ENCODE data around the gene QRSL1. TPM values are rescaled to one million over a fixed set of nuclear protein-coding genes. Genes with fewer than 3 reads are reported as not detected.

Gene QRSL1
- total RNA-seq, 2 experiments from 2014 or later = 11.6 to 12.2 TPM

GRCh38 chr6:106628658-106629102 is 698 bp upstream of the QRSL1 start:
- POLR2A ChIA-PET = interaction anchor here (0.5 to 2.2 kb wide), 7 partner anchors 9 to 1443 kb away, joined by 3 to 29 read pairs (median 5); no protein-coding TSS in a partner anchor
- no peaks in the 10 kb centered on the region for H3K9me3 Mint-ChIP-seq
- CTCF ChIA-PET = interaction anchor here (2.0 to 2.2 kb wide), 3 partner anchors 14 to 20 kb away, joined by 8 to 10 read pairs (median 9); no protein-coding TSS in a partner anchor
- no peak for DNase-seq
- H3K27ac Mint-ChIP-seq = peak overlapping the region; percentile 90
- no peaks in the 10 kb centered on the region for H3K36me3 Mint-ChIP-seq (ENCODE audit: low read depth)
- peaks cover 40% of the 10 kb centered on the region for H3K4me1 Mint-ChIP-seq
- no peaks in the 10 kb centered on the region for H3K27me3 Mint-ChIP-seq
- peak overlapping the region; percentile 92 for H3K4me3 Mint-ChIP-seq

- DNase-seq = no peak
- peak overlapping the region; percentile 90 for H3K27ac Mint-ChIP-seq
- ChIA-PET CTCF (interaction anchor here (1.1 to 1.6 kb wide), 6 partner anchors 8 to 350 kb away, joined by 3 to 7 read pairs (median 4); no protein-coding TSS in a partner anchor), POLR2A (interaction anchor here (0.6 to 2.2 kb wide), 9 partner anchors 8 to 304 kb away, joined by 3 to 12 read pairs (median 5); partner anchors contain the start of gene ATG5)
- H3K4me1 Mint-ChIP-seq = peaks cover 45% of the 10 kb centered on the region
- peaks cover 4% of the 10 kb centered on the region for H3K36me3 Mint-ChIP-seq (ENCODE audit: low read depth)
- H3K9me3 Mint-ChIP-seq = no peaks in the 10 kb centered on the region
- peak overlapping the region; percentile 92 for H3K4me3 Mint-ChIP-seq
- no peaks in the 10 kb centered on the region for H3K27me3 Mint-ChIP-seq
These were observed 433 bp downstream of the QRSL1 start for GRCh38 chr6:106629859-106630163.

DNA sequence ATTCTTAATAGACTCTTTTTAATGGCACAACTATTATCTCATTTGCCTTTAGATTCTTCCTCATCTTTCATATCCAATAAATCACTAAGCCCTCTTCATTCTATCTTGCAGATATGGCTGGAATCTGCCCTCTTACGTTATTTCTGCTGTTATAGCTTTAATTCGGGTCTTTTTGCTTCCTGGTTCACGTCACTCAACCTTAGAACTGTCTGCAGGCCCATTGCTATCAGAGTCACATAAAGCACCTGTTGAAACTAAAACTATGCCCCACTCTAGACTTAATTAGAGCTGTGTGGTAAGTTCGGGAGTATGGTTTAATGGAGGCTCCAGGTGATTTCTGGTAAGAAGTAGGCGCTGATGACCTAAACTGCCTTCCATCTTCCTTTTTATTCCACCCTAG is 988 bp downstream of the QRSL1 start:
- Mint-ChIP-seq H3K27ac (peak overlapping the region; percentile 90), H3K9me3 (no peaks in the 10 kb centered on the region), H3K4me3 (peak overlapping the region; percentile 92), H3K4me1 (peaks cover 45% of the 10 kb centered on the region), H3K36me3 (ENCODE audit: low read depth) (peaks cover 4% of the 10 kb centered on the region), H3K27me3 (no peaks in the 10 kb centered on the region)
- CTCF ChIA-PET = interaction anchor here (1.1 to 1.6 kb wide), 6 partner anchors 9 to 349 kb away, joined by 3 to 7 read pairs (median 4); no protein-coding TSS in a partner anchor
- no peak for DNase-seq
- POLR2A ChIA-PET = interaction anchor here (0.6 to 2.0 kb wide), 9 partner anchors 9 to 305 kb away, joined by 3 to 12 read pairs (median 4); partner anchors contain the start of gene ATG5

GRCh38 chr6:106631346-106631745 is 2.0 kb downstream of the QRSL1 start:
- H3K9me3 Mint-ChIP-seq = no peaks in the 10 kb centered on the region
- no peaks in the 10 kb centered on the region for H3K27me3 Mint-ChIP-seq
- CTCF ChIA-PET = interaction anchor here (1.6 kb wide), 1 partner anchor 22 kb away, joined by 6 read pairs; no protein-coding TSS in a partner anchor
- no peak for DNase-seq
- H3K4me1 Mint-ChIP-seq = peaks cover 40% of the 10 kb centered on the region
- POLR2A ChIA-PET = no interaction called here
- H3K36me3 Mint-ChIP-seq (ENCODE audit: low read depth) = peaks cover 4% of the 10 kb centered on the region
- H3K27ac Mint-ChIP-seq = no peak overlapping the region
- no peak overlapping the region for H3K4me3 Mint-ChIP-seq

GRCh38 chr6:106634565-106634964 is 5.2 kb downstream of the QRSL1 start:
- no peak overlapping the region for H3K27ac Mint-ChIP-seq
- ChIA-PET CTCF (interaction anchor here (1.0 to 1.2 kb wide), 2 partner anchors 20 to 26 kb away, joined by 3 read pairs; no protein-coding TSS in a partner anchor), POLR2A (interaction anchor here (1.0 kb wide), 1 partner anchor 21 kb away, joined by 3 read pairs; no protein-coding TSS in a partner anchor)
- H3K36me3 Mint-ChIP-seq (ENCODE audit: low read depth) = peaks cover 11% of the 10 kb centered on the region
- peaks cover 45% of the 10 kb centered on the region for H3K4me1 Mint-ChIP-seq
- H3K27me3 Mint-ChIP-seq = no peaks in the 10 kb centered on the region
- H3K4me3 Mint-ChIP-seq = no peak overlapping the region
- H3K9me3 Mint-ChIP-seq = no peaks in the 10 kb centered on the region
- no peak for DNase-seq

DNA sequence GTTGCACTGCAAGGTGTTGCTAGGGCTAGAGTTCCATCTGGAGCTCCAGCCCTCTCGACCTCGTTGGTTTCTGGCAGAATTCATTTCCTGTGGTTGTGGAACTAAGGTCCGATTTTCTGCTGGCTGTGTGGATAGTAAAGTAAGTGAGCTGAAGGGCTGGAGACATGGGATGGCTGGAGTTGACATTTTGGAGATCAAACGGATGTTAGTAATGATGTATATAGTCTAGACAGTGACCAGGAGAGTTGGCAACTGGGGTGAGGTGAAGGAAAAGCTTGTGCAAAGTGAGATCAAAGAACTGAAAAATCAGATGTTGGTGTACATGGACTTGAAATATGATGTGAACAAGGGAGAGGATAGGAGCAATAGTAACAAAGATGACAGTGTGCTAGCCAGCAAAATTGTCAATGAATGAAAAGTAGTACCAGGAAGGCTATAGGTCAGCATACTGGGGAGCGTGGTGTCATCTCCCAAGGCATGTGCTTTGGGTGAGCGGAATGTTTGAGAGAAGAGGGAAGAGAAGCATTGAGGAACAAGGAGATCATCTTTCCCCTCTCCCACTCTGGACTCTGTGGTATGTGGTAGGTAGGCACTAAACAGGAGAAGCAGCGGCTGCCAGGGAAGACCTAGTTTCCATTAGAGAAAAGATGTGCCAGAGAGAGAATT is 7.8 kb downstream of the QRSL1 start:
- ChIA-PET CTCF (interaction anchor here (0.5 to 2.5 kb wide), 7 partner anchors 18 to 302 kb away, joined by 3 to 10 read pairs (median 3); no protein-coding TSS in a partner anchor), POLR2A (interaction anchor here (0.9 to 1.4 kb wide), 4 partner anchors 9 to 653 kb away, joined by 3 to 5 read pairs (median 3); partner anchors contain the start of genes QRSL1 and RTN4IP1)
- Mint-ChIP-seq H3K27me3 (no peaks in the 10 kb centered on the region), H3K27ac (no peak overlapping the region), H3K36me3 (ENCODE audit: low read depth) (peaks cover 15% of the 10 kb centered on the region), H3K4me1 (peaks cover 28% of the 10 kb centered on the region), H3K4me3 (no peak overlapping the region), H3K9me3 (no peaks in the 10 kb centered on the region)
- no peak for DNase-seq

- POLR2A ChIA-PET = interaction anchor here (0.9 to 1.0 kb wide), 2 partner anchors 9 to 653 kb away, joined by 3 to 5 read pairs; partner anchors contain the start of genes QRSL1 and RTN4IP1
- CTCF ChIA-PET = interaction anchor here (0.5 to 2.5 kb wide), 3 partner anchors 29 to 248 kb away, joined by 3 to 10 read pairs (median 3); no protein-coding TSS in a partner anchor
- Mint-ChIP-seq H3K27me3 (no peaks in the 10 kb centered on the region), H3K36me3 (ENCODE audit: low read depth) (peaks cover 21% of the 10 kb centered on the region), H3K9me3 (no peaks in the 10 kb centered on the region), H3K4me1 (peaks cover 28% of the 10 kb centered on the region), H3K27ac (no peak overlapping the region), H3K4me3 (no peak overlapping the region)
- DNase-seq = no peak
These were observed 8.5 kb downstream of the QRSL1 start for GRCh38 chr6:106637717-106638341.

DNA sequence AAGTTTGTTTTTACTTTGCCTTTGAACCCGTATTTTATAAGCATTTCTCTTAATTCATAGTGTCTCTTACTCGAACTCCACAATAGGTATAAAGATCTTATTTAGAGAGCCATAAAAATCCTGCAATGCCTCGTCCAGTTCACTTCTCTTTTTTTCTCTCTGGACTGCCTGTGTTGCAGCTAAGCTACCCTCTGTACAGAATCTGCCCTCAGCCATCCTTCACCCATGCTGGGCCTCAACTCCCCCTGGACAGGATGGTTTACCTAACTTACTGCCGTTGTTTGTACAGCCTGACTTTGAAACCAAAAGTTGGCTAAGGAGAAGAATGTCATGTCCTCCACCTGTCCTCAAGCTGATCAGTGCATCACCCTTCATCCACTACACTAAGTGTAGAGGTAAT is 10.4 kb downstream of the QRSL1 start:
- H3K4me1 Mint-ChIP-seq = peaks cover 24% of the 10 kb centered on the region
- H3K36me3 Mint-ChIP-seq (ENCODE audit: low read depth) = peaks cover 32% of the 10 kb centered on the region
- H3K27ac Mint-ChIP-seq = no peak overlapping the region
- no peaks in the 10 kb centered on the region for H3K27me3 Mint-ChIP-seq
- POLR2A ChIA-PET = no interaction called here
- CTCF ChIA-PET = interaction anchor here (1.0 kb wide), 1 partner anchor 73 kb away, joined by 8 read pairs; no protein-coding TSS in a partner anchor
- DNase-seq = no peak
- H3K9me3 Mint-ChIP-seq = no peaks in the 10 kb centered on the region
- no peak overlapping the region for H3K4me3 Mint-ChIP-seq

DNA sequence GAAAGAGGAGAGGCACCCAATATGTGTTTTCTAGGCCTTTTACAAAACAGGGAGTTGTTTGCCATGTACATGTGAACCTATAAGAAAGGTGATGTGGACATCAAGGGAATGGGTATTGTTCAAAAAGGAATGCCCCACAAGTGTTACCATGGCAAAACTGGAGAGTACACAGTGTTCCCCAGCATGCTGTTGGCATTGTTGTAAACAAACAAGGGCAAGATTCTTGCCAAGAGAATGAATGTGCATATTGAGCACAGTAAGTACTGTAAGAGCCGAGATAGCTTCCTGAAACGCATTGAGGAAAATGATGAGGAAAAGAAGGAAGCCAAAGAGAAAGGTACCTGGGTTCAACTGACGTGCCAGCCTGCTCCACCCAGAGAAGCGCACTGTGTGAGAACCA is 13.1 kb downstream of the QRSL1 start:
- Mint-ChIP-seq H3K27ac (no peak overlapping the region), H3K36me3 (ENCODE audit: low read depth) (peaks cover 47% of the 10 kb centered on the region), H3K27me3 (no peaks in the 10 kb centered on the region), H3K9me3 (no peaks in the 10 kb centered on the region), H3K4me3 (no peak overlapping the region), H3K4me1 (peaks cover 16% of the 10 kb centered on the region)
- POLR2A ChIA-PET = no interaction called here
- CTCF ChIA-PET = no interaction called here
- no peak for DNase-seq

GRCh38 chr6:106643061-106643460 is 13.7 kb downstream of the QRSL1 start:
- H3K27ac Mint-ChIP-seq = no peak overlapping the region
- H3K4me3 Mint-ChIP-seq = no peak overlapping the region
- POLR2A ChIA-PET = no interaction called here
- H3K27me3 Mint-ChIP-seq = no peaks in the 10 kb centered on the region
- CTCF ChIA-PET = no interaction called here
- H3K4me1 Mint-ChIP-seq = peaks cover 10% of the 10 kb centered on the region
- peaks cover 47% of the 10 kb centered on the region for H3K36me3 Mint-ChIP-seq (ENCODE audit: low read depth)
- no peak for DNase-seq
- H3K9me3 Mint-ChIP-seq = no peaks in the 10 kb centered on the region

DNA sequence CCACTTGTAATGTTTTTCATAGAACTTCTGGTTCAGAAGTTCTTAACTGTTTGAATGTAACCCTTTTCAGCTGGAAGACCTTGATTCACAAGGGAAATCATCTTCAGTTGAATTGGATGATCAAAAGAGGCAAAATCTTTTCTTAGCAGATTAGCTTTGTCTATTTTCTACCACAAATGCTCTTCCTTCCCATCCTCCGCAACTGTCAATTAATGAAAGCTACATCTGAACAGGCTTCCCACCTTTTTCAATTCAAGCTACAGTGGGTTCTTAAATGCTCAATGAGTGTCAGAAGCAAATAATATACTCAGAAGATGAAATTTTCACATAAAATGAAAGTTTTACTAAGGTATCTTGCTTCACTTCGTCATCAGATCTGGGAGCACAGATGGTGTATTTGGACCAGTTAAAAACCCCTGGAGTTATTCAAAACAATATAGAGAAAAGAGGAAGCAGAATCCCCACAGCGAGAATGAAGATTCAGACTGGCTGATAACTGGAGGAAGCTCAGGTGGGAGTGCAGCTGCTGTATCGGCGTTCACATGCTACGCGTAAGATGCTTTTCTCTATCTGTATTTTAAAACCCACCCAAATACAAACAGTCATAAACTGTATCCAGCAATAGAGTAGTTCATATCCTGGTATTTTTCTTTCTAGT is 19.4 kb downstream of the QRSL1 start:
- no peaks in the 10 kb centered on the region for H3K27me3 Mint-ChIP-seq
- no peak overlapping the region for H3K27ac Mint-ChIP-seq
- H3K4me3 Mint-ChIP-seq = no peak overlapping the region
- H3K36me3 Mint-ChIP-seq (ENCODE audit: low read depth) = peaks cover 52% of the 10 kb centered on the region
- no peaks in the 10 kb centered on the region for H3K4me1 Mint-ChIP-seq
- ChIA-PET POLR2A (interaction anchor here (1.0 kb wide), 1 partner anchor 18 kb away, joined by 3 read pairs; no protein-coding TSS in a partner anchor), CTCF (no interaction called here)
- DNase-seq = no peak
- no peaks in the 10 kb centered on the region for H3K9me3 Mint-ChIP-seq

- DNase-seq = no peak
- Mint-ChIP-seq H3K27me3 (no peaks in the 10 kb centered on the region), H3K9me3 (peaks cover 10% of the 10 kb centered on the region), H3K27ac (no peak overlapping the region), H3K36me3 (ENCODE audit: low read depth) (peaks cover 75% of the 10 kb centered on the region), H3K4me3 (no peak overlapping the region), H3K4me1 (no peaks in the 10 kb centered on the region)
- POLR2A ChIA-PET = no interaction called here
- CTCF ChIA-PET = interaction anchor here (0.7 kb wide), 1 partner anchor 38 kb away, joined by 3 read pairs; no protein-coding TSS in a partner anchor
These were observed 29.1 kb downstream of the QRSL1 start for GRCh38 chr6:106658469-106658868.
